ENCODE results near the gene NT5C3B.

GRCh38 chr17:41782142-41782541, 53.9 kb downstream of the NT5C3B start:
- TF ChIP-seq CTCF (conservative IDR thresholded peaks at IDR 0.05; ENCODE audit: low read depth, low read length) (no peak), EZH2 (IDR thresholded peaks at IDR 0.05; ENCODE audit: low read length, unreplicated experiment) (no peak)
